Cardiac muscle cell (in vitro differentiated cells and primary cell): ENCODE results near the gene RERE. TPM values are rescaled to one million over a fixed set of nuclear protein-coding genes. Genes with fewer than 3 reads are reported as not detected.

Source experiments
- DNase-seq, 2 donors: peaks; one replicate each; pipeline versions ENCODE4 v3.0.0 to v3.0.0-alpha.2; 2010 to 2017; ENCODE audit warnings: low read depth in 1 of 2, low spot score in 1 of 2
- H3K27ac ChIP-seq: fragments of 200-600 bp; sonication (generic); 2 replicates; pipeline ENCODE4 v1.5.1; 2016
- H3K27me3 ChIP-seq: fragments of 200-600 bp; sonication (generic); 2 replicates; pipeline ENCODE4 v1.6.0; 2016; ENCODE audit warnings: control low read depth
- H3K36me3 ChIP-seq: fragments of 200-600 bp; sonication (generic); 2 replicates; pipeline ENCODE4 v1.5.1; 2016; ENCODE audit warnings: control low read depth
- H3K4me1 ChIP-seq: fragments of 200-600 bp; sonication (generic); 2 replicates; pipeline ENCODE4 v1.8.1; 2017; ENCODE audit warnings: low read depth, mild to moderate bottlenecking, mixed run types
- H3K4me3 ChIP-seq: fragments of 200-600 bp; sonication (generic); 2 replicates; pipeline ENCODE4 v1.5.1; 2016; ENCODE audit warnings: mild to moderate bottlenecking
- H3K9me3 ChIP-seq: fragments of 200-600 bp; sonication (generic); 2 replicates; pipeline ENCODE4 v1.5.1; 2017; ENCODE audit warnings: low read depth, mild to moderate bottlenecking, control low read depth
- polyA plus RNA-seq: library from polyadenylated mRNA; unstranded; fragments of >200 nt; fragmentation: Nextera tagmentation; extraction: Ambion mirVana; gene quantifications from 2 replicates; pipeline ENCODE4 v1.2.1, GENCODE V29; 2016
- total RNA-seq: library from RNA; depleted of rRNA; stranded (reverse); fragments of >200 nt; gene quantifications from 2 replicates; pipeline ENCODE4 v1.2.3, GENCODE V29; 2016
- TF ChIP-seq, protein P1 (sequence below): IDR thresholded peaks from 2 replicates; pipeline ENCODE4 v1.5.1; 2012; ENCODE audit warnings: low read depth, mild to moderate bottlenecking, low read length

RERE gene
- total and polyA plus RNA-seq, 2 experiments from 2014 or later = 72.5 to 81.0 TPM

DNA sequence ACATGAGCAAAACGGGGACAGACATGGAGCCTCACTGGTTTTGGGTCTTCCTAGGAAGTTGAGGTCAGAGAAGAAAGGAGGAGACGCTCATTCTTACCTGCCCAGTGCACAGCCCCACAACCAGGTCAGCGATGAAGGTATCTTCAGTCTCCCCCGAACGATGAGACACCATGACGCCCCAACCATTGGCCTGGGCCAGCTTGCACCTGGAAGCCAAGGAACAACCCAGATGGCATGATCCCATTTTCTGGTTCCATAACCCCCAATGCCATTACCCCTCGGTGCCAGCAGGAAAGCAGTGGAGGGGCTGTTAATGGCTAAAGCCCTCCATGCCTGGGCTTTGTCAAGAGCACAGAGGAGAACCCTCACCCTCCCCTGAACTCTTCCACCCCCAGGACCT lies 45.7 kb upstream of the RERE start:
- no peaks in the 10 kb centered on the region for H3K9me3 ChIP-seq
- TF ChIP-seq, protein P1, sequence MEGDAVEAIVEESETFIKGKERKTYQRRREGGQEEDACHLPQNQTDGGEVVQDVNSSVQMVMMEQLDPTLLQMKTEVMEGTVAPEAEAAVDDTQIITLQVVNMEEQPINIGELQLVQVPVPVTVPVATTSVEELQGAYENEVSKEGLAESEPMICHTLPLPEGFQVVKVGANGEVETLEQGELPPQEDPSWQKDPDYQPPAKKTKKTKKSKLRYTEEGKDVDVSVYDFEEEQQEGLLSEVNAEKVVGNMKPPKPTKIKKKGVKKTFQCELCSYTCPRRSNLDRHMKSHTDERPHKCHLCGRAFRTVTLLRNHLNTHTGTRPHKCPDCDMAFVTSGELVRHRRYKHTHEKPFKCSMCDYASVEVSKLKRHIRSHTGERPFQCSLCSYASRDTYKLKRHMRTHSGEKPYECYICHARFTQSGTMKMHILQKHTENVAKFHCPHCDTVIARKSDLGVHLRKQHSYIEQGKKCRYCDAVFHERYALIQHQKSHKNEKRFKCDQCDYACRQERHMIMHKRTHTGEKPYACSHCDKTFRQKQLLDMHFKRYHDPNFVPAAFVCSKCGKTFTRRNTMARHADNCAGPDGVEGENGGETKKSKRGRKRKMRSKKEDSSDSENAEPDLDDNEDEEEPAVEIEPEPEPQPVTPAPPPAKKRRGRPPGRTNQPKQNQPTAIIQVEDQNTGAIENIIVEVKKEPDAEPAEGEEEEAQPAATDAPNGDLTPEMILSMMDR = no peak
- DNase-seq = no peak
- peaks cover 19% of the 10 kb centered on the region for H3K4me1 ChIP-seq
- peak overlapping the region; percentile 91 for H3K27ac ChIP-seq
- H3K4me3 ChIP-seq = no peak overlapping the region
- peaks cover 94% of the 10 kb centered on the region for H3K36me3 ChIP-seq
- H3K27me3 ChIP-seq = no peaks in the 10 kb centered on the region

DNA sequence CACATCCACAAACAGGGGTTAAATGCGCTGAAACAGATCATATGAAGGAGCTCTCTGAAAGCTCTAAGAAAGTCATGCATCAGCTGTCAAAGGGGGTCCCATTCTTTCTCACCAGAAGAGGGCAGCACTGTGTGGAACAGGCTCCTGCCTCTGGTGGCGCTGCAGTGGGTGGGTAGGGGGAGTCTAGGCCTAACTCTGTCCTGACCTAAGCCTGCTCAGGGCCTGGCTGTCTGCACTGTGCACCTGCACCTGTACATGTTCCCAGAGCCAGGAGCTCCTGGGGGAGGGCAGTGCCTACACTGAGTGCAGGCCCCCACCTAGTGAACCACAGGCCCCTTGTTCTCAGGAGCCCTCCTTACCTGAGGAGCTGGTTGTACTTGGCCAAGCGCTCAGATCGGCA lies 45.1 kb upstream of the RERE start:
- peaks cover 91% of the 10 kb centered on the region for H3K36me3 ChIP-seq

DNA sequence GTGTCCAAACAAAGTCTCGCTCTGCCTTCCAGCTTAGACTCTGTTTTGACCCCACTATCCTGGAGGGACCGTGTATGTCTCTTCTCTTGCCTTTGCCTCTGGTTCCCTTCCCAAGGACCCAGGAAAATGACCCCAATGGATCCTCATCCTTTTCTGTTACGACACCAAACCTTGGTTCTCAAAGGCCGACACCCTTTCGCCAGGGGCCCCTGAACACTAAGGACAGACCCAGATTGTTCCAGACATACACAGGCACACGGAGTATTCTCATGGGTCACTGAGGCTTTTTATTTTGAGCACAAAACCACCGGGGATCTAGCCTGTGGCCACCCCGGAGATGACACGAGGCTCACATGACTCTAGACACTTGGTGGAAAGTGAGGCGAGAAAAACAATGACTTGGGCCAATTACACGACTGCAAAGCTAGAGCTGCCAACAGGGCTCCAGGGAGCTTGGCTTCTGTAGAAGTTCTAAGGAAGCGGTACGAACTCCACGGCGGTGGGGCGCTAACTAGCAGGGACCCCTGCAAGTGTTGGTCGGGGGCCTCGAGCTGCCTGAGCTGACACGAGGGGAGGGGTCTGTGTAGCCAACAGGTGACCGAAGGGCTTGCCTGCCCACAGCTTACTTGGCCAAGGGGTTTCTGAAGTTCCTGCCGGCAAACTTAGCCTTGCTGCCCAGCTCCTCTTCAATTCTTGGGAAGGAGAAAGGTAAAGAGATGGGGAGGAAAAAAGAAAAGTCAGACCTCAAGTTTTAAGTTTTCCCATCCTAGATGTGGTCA lies 43.5 kb upstream of the RERE start:
- Histone ChIP-seq H3K4me1 (peaks cover 19% of the 10 kb centered on the region), H3K4me3 (no peak overlapping the region), H3K36me3 (peaks cover 81% of the 10 kb centered on the region), H3K9me3 (no peaks in the 10 kb centered on the region), H3K27ac (peak overlapping the region; percentile 91), H3K27me3 (no peaks in the 10 kb centered on the region)
- DNase-seq = no peak
- TF ChIP-seq, protein P1 = no peak

More for the DNA sequence above, 45.1 kb upstream of the RERE start:
- Histone ChIP-seq H3K27me3 (no peaks in the 10 kb centered on the region), H3K4me3 (no peak overlapping the region), H3K27ac (peak overlapping the region; percentile 91), H3K9me3 (no peaks in the 10 kb centered on the region), H3K4me1 (peaks cover 19% of the 10 kb centered on the region)
- peak in 1 of 2 donors; percentile 44 for DNase-seq
- TF ChIP-seq, protein P1 = peak; percentile 63

DNA sequence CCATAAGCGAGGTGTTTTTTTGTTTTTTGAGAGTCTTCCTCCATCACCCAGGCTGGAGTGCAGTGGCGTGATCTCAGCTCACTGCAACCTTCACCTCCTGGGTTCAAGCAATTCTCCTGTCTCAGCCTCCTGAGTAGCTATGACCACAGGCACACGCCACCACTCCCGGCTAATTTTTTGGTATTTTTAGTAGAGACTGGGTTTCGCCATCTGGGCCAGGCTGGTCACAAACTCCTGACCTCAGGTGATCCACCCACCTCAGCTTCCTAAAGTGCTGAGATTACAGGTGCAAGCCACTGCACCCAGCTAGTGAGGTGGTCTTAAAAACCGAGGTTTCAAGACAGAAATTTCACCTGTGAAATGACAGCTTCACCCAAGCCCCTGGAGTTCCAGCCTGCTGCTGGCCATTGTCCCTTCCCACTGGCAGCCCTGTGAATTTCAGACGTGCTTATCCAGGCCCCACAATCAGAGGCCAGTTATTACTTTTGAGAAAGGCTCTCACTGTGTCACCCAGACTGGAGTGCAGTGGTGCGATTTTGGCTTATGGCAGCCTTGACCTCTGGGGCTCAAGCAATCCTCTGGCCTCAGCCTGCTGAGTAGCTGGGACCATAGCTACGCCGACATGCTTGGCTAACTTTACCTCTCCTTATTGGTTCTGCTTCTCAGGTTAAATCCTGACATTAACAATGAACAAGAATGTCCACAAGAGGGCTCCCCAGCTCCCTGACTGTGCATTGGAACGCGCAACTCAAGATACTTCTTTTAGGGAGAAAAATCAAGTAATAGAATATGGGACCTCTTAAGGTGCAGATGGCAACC lies 41.7 kb upstream of the RERE start:
- Histone ChIP-seq H3K4me3 (no peak overlapping the region), H3K27me3 (no peaks in the 10 kb centered on the region), H3K36me3 (peaks cover 63% of the 10 kb centered on the region), H3K9me3 (no peaks in the 10 kb centered on the region), H3K4me1 (peaks cover 19% of the 10 kb centered on the region), H3K27ac (peak overlapping the region; percentile 91)
- peak; percentile 60 to 77 for DNase-seq
- TF ChIP-seq, protein P1 = peak; percentile 63

DNA sequence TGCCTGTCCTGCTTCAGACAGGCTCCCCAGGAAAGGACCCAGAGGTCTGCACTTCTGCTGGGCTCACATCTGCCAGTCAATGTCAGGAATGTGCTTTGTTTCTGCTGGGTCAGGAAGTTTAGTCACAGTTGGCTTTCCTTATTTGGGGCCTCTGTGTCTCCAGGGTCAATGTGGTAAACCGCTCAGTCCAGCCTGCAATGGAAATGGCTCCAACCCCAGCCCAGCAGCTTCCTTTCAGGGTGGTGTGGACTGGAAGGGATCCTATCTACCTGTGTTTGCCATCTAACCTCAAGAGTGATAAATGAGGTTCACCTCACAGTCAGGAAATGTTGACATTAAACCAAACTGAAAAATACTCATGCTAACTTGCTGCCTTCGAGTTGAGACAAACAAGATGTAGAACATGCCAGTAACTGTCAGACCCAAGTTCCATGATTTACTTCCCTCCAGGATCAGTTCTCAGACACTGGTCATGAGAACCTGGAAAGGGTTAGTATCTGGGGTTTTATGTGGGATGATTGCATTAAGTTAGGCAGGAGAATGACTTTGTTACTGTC lies 40.8 kb upstream of the RERE start:
- H3K27ac ChIP-seq = peak overlapping the region; percentile 91
- DNase-seq = peak; percentile 60 to 90
- no peaks in the 10 kb centered on the region for H3K9me3 ChIP-seq
- TF ChIP-seq, protein P1 = no peak
- H3K4me1 ChIP-seq = peaks cover 19% of the 10 kb centered on the region
- H3K36me3 ChIP-seq = peaks cover 54% of the 10 kb centered on the region
- no peaks in the 10 kb centered on the region for H3K27me3 ChIP-seq
- H3K4me3 ChIP-seq = no peak overlapping the region
